ENCODE results near the gene LILRA1.
"Not testable (repeated sequence)": the region's sequence is repeated elsewhere in the genome, so short reads cannot be mapped to it uniquely, and the experiment has no call there.

The LILRA1 gene

GRCh38 chr19:54624934-54625730 lies 31.7 kb downstream of the LILRA1 start:
- DNase-seq (ENCODE audit: low read depth in 2 of 2), result not testable (repeated sequence)

GRCh38 chr19:54626757-54627156 lies 33.3 kb downstream of the LILRA1 start:
- no peak for DNase-seq (ENCODE audit: low read depth in 2 of 2)

GRCh38 chr19:54627912-54628311 lies 34.5 kb downstream of the LILRA1 start:
- DNase-seq (ENCODE audit: low read depth in 2 of 2), result not testable (repeated sequence)

GRCh38 chr19:54630262-54630661 lies 36.8 kb downstream of the LILRA1 start, which contains the start of gene LILRB1:
Gene LILRB1 (plus strand): TSS chr19:54630484. CDS start chr19:54631074, 590 bp downstream.
- DNase-seq (ENCODE audit: low read depth in 2 of 2), result not testable (repeated sequence)

GRCh38 chr19:54630782-54631181 lies 37.4 kb downstream of the LILRA1 start:
- DNase-seq (ENCODE audit: low read depth in 2 of 2), result no peak

GRCh38 chr19:54631489-54632337 lies 38.3 kb downstream of the LILRA1 start:
- not testable (repeated sequence) for DNase-seq (ENCODE audit: low read depth in 2 of 2)

GRCh38 chr19:54632517-54632916 lies 39.1 kb downstream of the LILRA1 start:
- DNase-seq (ENCODE audit: low read depth in 2 of 2), result not testable (repeated sequence)

GRCh38 chr19:54633401-54633800 lies 40.0 kb downstream of the LILRA1 start:
- no peak for DNase-seq (ENCODE audit: low read depth in 2 of 2)

GRCh38 chr19:54636081-54636480 lies 42.6 kb downstream of the LILRA1 start:
- not testable (repeated sequence) for DNase-seq (ENCODE audit: low read depth in 2 of 2)

- DNase-seq (ENCODE audit: low read depth in 2 of 2), result no peak
Measured at GRCh38 chr19:54638683-54639082, 45.3 kb downstream of the LILRA1 start.

- DNase-seq (ENCODE audit: low read depth in 2 of 2), result not testable (repeated sequence)
Measured at GRCh38 chr19:54642953-54643352, 49.5 kb downstream of the LILRA1 start.

GRCh38 chr19:54643583-54643982 lies 50.2 kb downstream of the LILRA1 start:
- DNase-seq (ENCODE audit: low read depth in 2 of 2), result not testable (repeated sequence)

GRCh38 chr19:54644056-54644455 lies 50.6 kb downstream of the LILRA1 start:
- no peak for DNase-seq (ENCODE audit: low read depth in 2 of 2)

- no peak for DNase-seq (ENCODE audit: low read depth in 2 of 2)
Measured at GRCh38 chr19:54646331-54646841, 53.0 kb downstream of the LILRA1 start.

GRCh38 chr19:54648129-54648528 lies 54.7 kb downstream of the LILRA1 start:
- DNase-seq (ENCODE audit: low read depth in 2 of 2), result no peak

- DNase-seq (ENCODE audit: low read depth in 2 of 2), result no peak
Measured at GRCh38 chr19:54650108-54650655, 56.8 kb downstream of the LILRA1 start.

Measured in stimulated activated CD4-positive, alpha-beta T cell treated with anti-CD3 and anti-CD28 coated beads, Interleukin-1b, Interleukin-23, amount 100 ng/mL, for 1 hour (primary cell).